Measurements from ENCODE around the gene RFTN1. TPM values are rescaled to one million over a fixed set of nuclear protein-coding genes. Genes with fewer than 3 reads are reported as not detected.

The RFTN1 gene
- total RNA-seq, 1 donor from 2014 or later: 26.8 TPM

- peak; percentile 55 for ATAC-seq
- intact Hi-C loops (cut with DNase I): loop anchor here (1.0 to 5.0 kb wide), 3 partner anchors 85 to 222 kb away; no protein-coding TSS in a partner anchor
Observed at GRCh38 chr3:16511681-16512434, 1.6 kb downstream of the RFTN1 start.

DNA sequence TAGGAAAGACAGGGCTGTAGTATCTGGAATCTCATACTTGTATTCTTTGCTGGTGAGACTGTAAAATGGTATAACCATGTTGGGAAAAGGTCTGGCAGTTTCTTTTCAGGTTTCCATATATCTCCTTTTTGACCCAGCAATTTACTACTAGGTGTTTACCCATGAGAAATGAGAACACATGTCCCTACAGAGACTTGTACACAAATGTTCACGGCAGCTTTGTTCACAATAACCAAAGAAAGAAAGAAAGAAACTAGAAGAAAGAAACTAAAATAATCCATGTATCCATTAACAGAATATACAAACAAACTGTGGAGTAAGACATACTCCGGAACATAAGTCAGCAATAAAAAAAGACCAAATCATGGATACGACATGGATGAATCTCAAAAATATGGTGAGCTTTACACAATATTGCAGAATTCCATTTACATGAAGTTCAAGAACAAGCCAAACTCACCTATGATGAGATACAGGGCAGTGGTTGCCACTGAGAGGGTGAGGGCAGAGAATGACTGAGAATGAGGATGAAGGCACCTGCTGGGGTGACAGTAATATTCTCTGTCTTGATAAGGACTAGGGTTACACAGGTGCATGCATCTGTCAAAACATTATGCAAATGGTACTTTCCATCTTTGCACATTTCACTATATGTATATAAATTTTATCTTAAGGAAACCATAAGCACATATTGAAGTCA, 2.7 kb downstream of the RFTN1 start:
- no peak for ATAC-seq
- no peak for DNase-seq (ENCODE audit: missing footprints)
- intact Hi-C loops (cut with DNase I): loop anchor here (5.0 kb wide), 2 partner anchors 83 to 153 kb away; no protein-coding TSS in a partner anchor

More at GRCh38 chr3:16511681-16512434, 1.6 kb downstream of the RFTN1 start:
- peak; percentile 81 for DNase-seq (ENCODE audit: missing footprints)

DNA sequence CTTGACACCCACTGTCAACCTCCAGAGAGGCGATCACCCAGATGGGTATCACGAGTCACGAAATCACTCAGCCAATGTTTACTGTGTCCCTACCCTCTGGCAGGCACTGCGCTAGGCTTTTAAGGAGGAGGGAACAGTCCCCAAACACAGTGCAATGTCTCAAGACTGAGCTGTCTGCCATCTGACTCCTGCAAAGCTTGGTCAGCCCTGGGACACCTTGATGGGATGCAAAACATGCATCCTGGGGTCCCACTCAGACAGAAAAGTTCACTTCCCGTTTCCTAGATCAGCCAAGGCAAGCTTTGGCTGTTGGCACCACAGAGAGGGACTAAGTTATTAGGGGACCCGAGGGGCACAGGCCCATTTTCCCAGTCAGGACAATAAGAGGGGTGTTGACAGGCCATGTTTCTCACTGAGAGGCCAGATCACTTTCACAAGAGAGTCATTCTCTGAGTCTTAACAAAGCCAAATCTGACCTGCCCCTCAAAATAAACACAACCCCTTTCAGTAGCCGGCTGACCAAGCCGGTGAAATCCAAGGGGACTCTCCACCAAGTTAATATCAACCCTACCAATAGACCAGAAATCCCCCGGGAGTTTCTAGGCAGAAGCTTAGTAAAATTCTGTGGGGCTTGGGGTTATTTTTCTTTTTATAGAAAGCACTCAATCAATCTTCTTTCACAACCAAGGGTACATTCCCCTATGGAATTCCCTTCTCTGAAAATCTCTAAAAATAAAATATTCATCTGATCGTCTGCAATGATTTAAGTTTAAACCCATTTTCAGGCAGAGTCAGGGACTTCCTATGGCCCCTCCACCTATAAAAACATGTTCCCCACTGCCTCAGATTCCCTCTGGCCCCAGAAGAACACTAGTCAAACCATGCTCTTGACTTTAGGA, 3.5 kb downstream of the RFTN1 start:
- DNase-seq (ENCODE audit: missing footprints) (no peak), ATAC-seq (no peak)
- intact Hi-C loops (cut with DNase I): loop anchor here (5.0 kb wide), 2 partner anchors 83 to 153 kb away; no protein-coding TSS in a partner anchor

DNA sequence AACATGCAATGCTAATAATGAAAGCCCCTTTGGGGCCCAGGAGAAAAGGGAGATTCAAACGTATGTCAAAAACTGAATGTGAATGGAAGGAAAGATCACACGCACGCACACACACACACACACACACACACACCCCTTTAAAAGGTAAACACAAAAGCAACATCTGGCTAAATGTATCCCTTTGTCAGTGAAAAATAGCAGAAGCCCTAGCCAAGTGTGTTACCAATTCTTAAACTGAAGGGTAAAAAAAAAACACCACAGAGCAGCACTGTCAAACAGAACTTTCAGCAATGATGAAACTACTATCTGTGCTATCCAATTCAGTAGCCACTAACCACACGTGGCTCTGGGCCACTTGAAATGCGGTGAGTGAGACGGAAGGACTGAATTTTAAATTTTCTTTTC, 4.9 kb downstream of the RFTN1 start:
- no peak for DNase-seq (ENCODE audit: missing footprints)
- intact Hi-C loops (cut with DNase I): no loop called here
- no peak for ATAC-seq

DNA sequence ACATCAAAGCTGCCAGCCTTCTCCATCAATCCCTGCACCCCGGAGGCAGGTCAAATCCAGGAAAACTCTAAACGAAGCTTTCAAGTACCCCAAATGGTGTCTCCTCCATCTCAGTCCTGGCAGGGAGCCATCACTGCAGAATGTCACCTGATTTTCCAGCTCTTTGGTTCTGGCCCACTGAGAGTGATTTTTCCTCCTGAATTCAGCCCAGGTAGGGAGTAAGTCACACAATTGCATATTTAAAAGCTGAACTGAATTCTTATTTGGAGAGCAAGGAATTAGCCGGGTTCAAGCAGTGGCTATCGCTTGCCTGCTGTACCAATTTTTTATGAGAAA, 5.3 kb downstream of the RFTN1 start:
- DNase-seq (ENCODE audit: missing footprints): no peak
- intact Hi-C loops (cut with DNase I): no loop called here
- ATAC-seq: no peak

GRCh38 chr3:16507578-16508242, 5.8 kb downstream of the RFTN1 start:
- ATAC-seq: no peak
- no peak for DNase-seq (ENCODE audit: missing footprints)
- intact Hi-C loops (cut with DNase I): no loop called here

- intact Hi-C loops (cut with DNase I): no loop called here
- no peak for ATAC-seq
- DNase-seq (ENCODE audit: missing footprints): no peak
Observed at GRCh38 chr3:16506884-16507577, 6.5 kb downstream of the RFTN1 start.

DNA sequence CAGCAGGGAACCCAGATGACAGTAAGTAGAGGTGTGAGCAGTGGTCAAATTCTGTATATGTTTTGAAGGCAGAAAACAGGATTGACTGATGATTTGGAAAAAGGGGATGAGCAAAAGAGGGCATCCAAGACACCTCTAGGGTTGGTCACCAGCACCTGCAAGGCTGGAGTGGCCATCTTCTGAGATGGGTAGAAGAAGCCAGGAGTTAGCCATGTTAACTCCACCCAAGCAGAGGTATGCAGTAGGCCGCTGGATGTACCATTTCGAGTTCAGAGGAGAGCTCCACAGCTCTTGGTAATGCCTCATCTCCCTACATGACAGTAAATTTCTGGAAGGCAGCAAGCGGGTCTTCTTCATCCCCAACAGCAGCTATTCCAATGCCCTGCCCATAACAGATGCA, 7.0 kb downstream of the RFTN1 start:
- intact Hi-C loops (cut with DNase I): no loop called here
- DNase-seq (ENCODE audit: missing footprints): no peak
- no peak for ATAC-seq

- no peak for DNase-seq (ENCODE audit: missing footprints)
- intact Hi-C loops (cut with DNase I): no loop called here
- no peak for ATAC-seq
Observed at GRCh38 chr3:16504692-16505091, 8.8 kb downstream of the RFTN1 start.

- no peak for DNase-seq (ENCODE audit: missing footprints)
- intact Hi-C loops (cut with DNase I): no loop called here
Observed at GRCh38 chr3:16504242-16504641, 9.3 kb downstream of the RFTN1 start.

GRCh38 chr3:16503191-16503776, 10.2 kb downstream of the RFTN1 start:
- no peak for DNase-seq (ENCODE audit: missing footprints)
- intact Hi-C loops (cut with DNase I): no loop called here
- no peak for ATAC-seq

More at GRCh38 chr3:16504242-16504641, 9.3 kb downstream of the RFTN1 start:
- ATAC-seq: no peak

DNA sequence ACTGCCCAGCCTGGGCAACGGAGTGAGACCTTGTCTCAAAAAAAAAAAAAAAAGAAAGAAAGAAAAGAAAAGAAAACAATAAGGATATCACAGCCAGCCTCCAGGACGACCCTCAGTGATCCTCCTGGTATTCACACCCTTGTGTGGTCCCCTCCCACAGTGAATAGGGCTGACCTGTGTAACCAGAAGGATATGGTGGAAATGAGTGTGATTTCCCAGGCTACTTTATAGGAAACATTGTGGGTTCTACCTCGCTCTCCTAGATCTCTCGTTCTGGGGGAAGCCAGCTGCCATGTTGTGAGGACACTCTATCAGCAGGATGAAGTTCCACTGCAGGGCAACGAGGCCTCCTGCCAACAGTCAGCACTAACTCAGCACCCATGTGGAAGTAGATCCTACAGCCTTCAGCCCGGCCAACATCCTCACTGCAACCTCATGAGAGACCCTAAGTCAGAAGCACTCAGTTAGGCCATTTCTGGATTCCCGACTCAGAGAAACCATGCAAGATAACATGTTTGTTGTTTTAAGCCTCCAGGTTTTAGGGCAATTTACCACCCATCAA, 11.1 kb downstream of the RFTN1 start:
- no peak for DNase-seq (ENCODE audit: missing footprints)
- no peak for ATAC-seq
- intact Hi-C loops (cut with DNase I): no loop called here

DNA sequence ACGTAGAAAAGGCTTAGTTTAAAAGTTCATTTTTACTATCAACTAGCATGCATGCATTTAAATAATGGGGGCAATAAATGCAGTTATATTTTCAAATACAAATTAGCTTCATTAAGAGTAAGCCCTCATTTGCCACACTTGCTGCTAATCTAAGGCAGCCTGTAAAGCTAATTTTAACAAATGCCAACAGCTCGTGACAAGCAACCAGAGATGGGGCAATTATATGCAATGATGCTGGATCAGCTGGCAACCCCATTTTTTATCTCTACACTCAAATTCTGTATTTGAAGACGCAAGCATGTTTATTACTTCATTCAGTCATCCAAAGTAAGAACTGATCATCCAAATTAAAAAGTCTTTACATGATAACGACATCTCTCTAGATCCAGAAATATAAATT, 12.1 kb downstream of the RFTN1 start:
- DNase-seq (ENCODE audit: missing footprints) (no peak), ATAC-seq (no peak)
- intact Hi-C loops (cut with DNase I): no loop called here

DNA sequence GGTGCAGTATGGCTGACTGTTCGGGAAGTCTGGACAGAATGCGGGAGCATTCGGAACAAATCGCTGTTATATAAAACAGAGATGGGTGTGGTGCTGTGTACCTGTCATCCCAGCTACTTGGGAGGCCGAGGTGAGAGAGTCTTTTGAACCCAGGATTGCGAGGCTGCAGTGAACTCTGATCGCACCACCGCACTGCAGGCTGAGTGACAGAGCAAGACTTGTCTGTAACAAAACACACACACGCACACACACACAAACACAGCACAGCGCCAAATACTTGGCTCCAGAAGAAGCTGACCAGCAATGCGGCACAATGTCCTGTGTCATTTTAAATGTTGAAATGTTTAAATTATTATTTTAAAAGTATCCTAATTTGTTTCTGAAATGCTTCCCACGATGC, 12.6 kb downstream of the RFTN1 start:
- no peak for ATAC-seq
- intact Hi-C loops (cut with DNase I): no loop called here
- no peak for DNase-seq (ENCODE audit: missing footprints)

GRCh38 chr3:16500093-16500492, 13.4 kb downstream of the RFTN1 start:
- intact Hi-C loops (cut with DNase I): no loop called here
- ATAC-seq (no peak), DNase-seq (ENCODE audit: missing footprints) (no peak)

- intact Hi-C loops (cut with DNase I): no loop called here
- ATAC-seq: no peak
- DNase-seq (ENCODE audit: missing footprints): no peak
Observed at GRCh38 chr3:16499351-16499750, 14.1 kb downstream of the RFTN1 start.

DNA sequence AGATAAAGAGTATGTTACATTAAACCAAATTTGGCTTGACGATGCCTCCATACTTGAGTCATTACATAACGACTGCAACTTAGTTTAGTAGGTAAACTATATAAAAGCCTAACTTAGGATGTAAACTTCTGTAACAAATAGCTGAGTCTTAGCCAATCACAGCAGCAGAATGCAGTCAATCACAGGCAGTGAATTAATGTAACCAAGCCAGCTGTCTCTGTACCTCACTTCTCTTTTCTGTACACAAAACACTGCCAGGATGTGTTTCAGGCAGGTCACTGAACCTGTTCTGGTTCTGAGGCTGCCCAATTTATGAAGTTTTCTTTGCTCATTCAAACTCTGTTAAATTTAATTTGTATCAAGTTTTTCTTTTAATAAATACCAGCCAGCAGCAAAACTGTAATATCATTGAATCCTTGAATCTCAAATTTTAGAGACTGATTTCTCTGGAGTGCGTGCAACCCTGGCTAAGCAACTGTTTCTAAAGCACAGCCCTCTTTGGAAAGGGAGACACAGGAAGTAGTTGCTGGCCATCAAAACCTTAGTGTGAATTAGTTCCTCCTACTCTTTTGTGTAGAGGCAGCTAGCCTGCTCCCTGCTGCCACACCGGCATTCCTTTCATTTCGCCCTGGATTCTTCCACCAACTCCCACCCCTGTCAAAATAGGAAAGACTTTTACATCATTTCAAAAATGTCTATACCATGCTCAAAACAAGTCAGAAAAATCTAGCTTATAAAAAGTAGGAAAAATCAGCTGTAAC, 15.2 kb downstream of the RFTN1 start:
- DNase-seq (ENCODE audit: missing footprints): no peak
- no peak for ATAC-seq
- intact Hi-C loops (cut with DNase I): no loop called here

Measured in Right ventricle myocardium inferior (tissue), 1 donor.